ENCODE results near the gene EVX2. TPM values are rescaled to one million over a fixed set of nuclear protein-coding genes. Genes with fewer than 3 reads are reported as not detected.

The EVX2 gene
- total and polyA plus RNA-seq, 2 of the 13 experiments (the other 11 are each of a cell fraction or from before 2014, with no cell fraction given): not detected

GRCh38 chr2:176096986-176097819, 13.4 kb upstream of the EVX2 start (continued):
- TF ChIP-seq, protein P1, sequence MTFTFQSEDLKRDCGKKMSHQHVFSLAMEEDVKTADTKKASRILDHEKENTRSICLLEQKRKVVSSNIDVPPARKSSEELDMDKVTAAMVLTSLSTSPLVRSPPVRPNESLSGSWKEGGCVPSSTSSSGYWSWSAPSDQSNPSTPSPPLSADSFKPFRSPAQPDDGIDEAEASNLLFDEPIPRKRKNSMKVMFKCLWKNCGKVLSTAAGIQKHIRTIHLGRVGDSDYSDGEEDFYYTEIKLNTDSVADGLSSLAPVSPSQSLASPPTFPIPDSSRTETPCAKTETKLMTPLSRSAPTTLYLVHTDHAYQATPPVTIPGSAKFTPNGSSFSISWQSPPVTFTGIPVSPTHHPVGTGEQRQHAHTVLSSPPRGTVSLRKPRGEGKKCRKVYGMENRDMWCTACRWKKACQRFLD (CRISPR knock-in tag; IDR thresholded peaks at IDR 0.05; ENCODE audit: borderline replicate concordance): no peak
- TF ChIP-seq MBNL3 (CRISPR knock-in tag; conservative IDR thresholded peaks at IDR 0.05): no peak
- no peak for TF ChIP-seq ZFP36L1 (CRISPR knock-in tag; IDR thresholded peaks at IDR 0.05)
- no peak for TF ChIP-seq SNRNP70 (IDR thresholded peaks at IDR 0.05; ENCODE audit: low read depth, low read length)
- peak; percentile 38 to 88; a peak in 2 of 4 replicates for TF ChIP-seq HMGXB4 (CRISPR knock-in tag; IDR thresholded peaks at IDR 0.05; ENCODE audit: borderline replicate concordance in 1 of 2, low read depth in 1 of 2)
- no peak for TF ChIP-seq SKI (IDR thresholded peaks at IDR 0.05; ENCODE audit: partially characterized antibody)
- TF ChIP-seq SRF (IDR thresholded peaks at IDR 0.05; ENCODE audit: low read depth, low read length): no peak
- TF ChIP-seq KDM5B (CRISPR knock-in tag; IDR thresholded peaks at IDR 0.05; ENCODE audit: borderline replicate concordance): peak; percentile 74; the same call in 1 of the 2 replicates
- no peak for TF ChIP-seq MTF1 (CRISPR knock-in tag; IDR thresholded peaks at IDR 0.05)
- TF ChIP-seq, protein P2, sequence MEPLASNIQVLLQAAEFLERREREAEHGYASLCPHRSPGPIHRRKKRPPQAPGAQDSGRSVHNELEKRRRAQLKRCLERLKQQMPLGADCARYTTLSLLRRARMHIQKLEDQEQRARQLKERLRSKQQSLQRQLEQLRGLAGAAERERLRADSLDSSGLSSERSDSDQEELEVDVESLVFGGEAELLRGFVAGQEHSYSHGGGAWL (CRISPR knock-in tag; IDR thresholded peaks at IDR 0.05): peak; percentile 91; the same call in 1 of the 2 replicates
- peak; percentile 13 for TF ChIP-seq ZNF883 (CRISPR knock-in tag; IDR thresholded peaks at IDR 0.05; ENCODE audit: not compliant biosample characterization)
- no peak for TF ChIP-seq ZKSCAN5 (CRISPR knock-in tag; IDR thresholded peaks at IDR 0.05)
- no peak for TF ChIP-seq CENPX (CRISPR knock-in tag; IDR thresholded peaks at IDR 0.05)
- no peak for TF ChIP-seq ATAD3A (CRISPR knock-in tag; IDR thresholded peaks at IDR 0.05)
- TF ChIP-seq CHD2 (IDR thresholded peaks at IDR 0.05; ENCODE audit: low read depth, low read length): no peak
- TF ChIP-seq ZKSCAN1 (IDR thresholded peaks at IDR 0.05; ENCODE audit: low read length): no peak
- no peak for TF ChIP-seq ZNF354B (CRISPR knock-in tag; IDR thresholded peaks at IDR 0.05)
- no peak for TF ChIP-seq U2AF1 (optimal IDR thresholded peaks at IDR 0.05; ENCODE audit: low read depth, low read length)
- TF ChIP-seq, protein P3, sequence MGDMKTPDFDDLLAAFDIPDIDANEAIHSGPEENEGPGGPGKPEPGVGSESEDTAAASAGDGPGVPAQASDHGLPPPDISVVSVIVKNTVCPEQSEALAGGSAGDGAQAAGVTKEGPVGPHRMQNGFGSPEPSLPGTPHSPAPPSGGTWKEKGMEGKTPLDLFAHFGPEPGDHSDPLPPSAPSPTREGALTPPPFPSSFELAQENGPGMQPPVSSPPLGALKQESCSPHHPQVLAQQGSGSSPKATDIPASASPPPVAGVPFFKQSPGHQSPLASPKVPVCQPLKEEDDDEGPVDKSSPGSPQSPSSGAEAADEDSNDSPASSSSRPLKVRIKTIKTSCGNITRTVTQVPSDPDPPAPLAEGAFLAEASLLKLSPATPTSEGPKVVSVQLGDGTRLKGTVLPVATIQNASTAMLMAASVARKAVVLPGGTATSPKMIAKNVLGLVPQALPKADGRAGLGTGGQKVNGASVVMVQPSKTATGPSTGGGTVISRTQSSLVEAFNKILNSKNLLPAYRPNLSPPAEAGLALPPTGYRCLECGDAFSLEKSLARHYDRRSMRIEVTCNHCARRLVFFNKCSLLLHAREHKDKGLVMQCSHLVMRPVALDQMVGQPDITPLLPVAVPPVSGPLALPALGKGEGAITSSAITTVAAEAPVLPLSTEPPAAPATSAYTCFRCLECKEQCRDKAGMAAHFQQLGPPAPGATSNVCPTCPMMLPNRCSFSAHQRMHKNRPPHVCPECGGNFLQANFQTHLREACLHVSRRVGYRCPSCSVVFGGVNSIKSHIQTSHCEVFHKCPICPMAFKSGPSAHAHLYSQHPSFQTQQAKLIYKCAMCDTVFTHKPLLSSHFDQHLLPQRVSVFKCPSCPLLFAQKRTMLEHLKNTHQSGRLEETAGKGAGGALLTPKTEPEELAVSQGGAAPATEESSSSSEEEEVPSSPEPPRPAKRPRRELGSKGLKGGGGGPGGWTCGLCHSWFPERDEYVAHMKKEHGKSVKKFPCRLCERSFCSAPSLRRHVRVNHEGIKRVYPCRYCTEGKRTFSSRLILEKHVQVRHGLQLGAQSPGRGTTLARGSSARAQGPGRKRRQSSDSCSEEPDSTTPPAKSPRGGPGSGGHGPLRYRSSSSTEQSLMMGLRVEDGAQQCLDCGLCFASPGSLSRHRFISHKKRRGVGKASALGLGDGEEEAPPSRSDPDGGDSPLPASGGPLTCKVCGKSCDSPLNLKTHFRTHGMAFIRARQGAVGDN (CRISPR knock-in tag; IDR thresholded peaks at IDR 0.05): peak; percentile 72
- TF ChIP-seq ZNF549 (CRISPR knock-in tag; IDR thresholded peaks at IDR 0.05): no peak
- peak; percentile 87 for TF ChIP-seq SALL2 (CRISPR knock-in tag; IDR thresholded peaks at IDR 0.05)
- TF ChIP-seq ZNF879 (CRISPR knock-in tag; IDR thresholded peaks at IDR 0.05): no peak
- no peak for TF ChIP-seq CCAR2 (optimal IDR thresholded peaks at IDR 0.05; ENCODE audit: low read depth, low read length)

All from HepG2 (cell line).